Activated CD4-positive, alpha-beta T cell treated with anti-CD3 and anti-CD28 coated beads for 4 hours (primary cell): ENCODE results near the gene TUBA3E.
"Not testable (repeated sequence)": the region's sequence is repeated elsewhere in the genome, so short reads cannot be mapped to it uniquely, and the experiment has no call there.

Experiments
- DNase-seq, 2 donors: peaks; one replicate each; pipeline ENCODE4 v3.0.0-alpha.2; 2020

Gene TUBA3E

GRCh38 chr2:130160838-130161705 lies 37.2 kb downstream of the TUBA3E start:
- not testable (repeated sequence) for DNase-seq

- DNase-seq: no peak
Observed at GRCh38 chr2:130160131-130160530, 38.1 kb downstream of the TUBA3E start.

- not testable (repeated sequence) for DNase-seq
Observed at GRCh38 chr2:130159376-130159775, 38.9 kb downstream of the TUBA3E start.

GRCh38 chr2:130158631-130159030 lies 39.6 kb downstream of the TUBA3E start:
- DNase-seq: no peak

- not testable (repeated sequence) for DNase-seq
Observed at GRCh38 chr2:130157825-130158514, 40.3 kb downstream of the TUBA3E start.

- DNase-seq: not testable (repeated sequence)
Observed at GRCh38 chr2:130157354-130157753, 40.9 kb downstream of the TUBA3E start.

GRCh38 chr2:130156624-130157004 lies 41.6 kb downstream of the TUBA3E start:
- DNase-seq: no peak

- not testable (repeated sequence) for DNase-seq
Observed at GRCh38 chr2:130155956-130156623, 42.1 kb downstream of the TUBA3E start.

- no peak for DNase-seq
Observed at GRCh38 chr2:130154773-130155765, 43.2 kb downstream of the TUBA3E start.

- DNase-seq: not testable (repeated sequence)
Observed at GRCh38 chr2:130154423-130154770, 43.8 kb downstream of the TUBA3E start.

GRCh38 chr2:130153721-130154422 lies 44.4 kb downstream of the TUBA3E start:
- DNase-seq: not testable (repeated sequence)

GRCh38 chr2:130152816-130153595 lies 45.2 kb downstream of the TUBA3E start:
- DNase-seq: no peak

- DNase-seq: not testable (repeated sequence)
Observed at GRCh38 chr2:130152136-130152815, 46.0 kb downstream of the TUBA3E start.

GRCh38 chr2:130151145-130151512 lies 47.1 kb downstream of the TUBA3E start:
- not testable (repeated sequence) for DNase-seq

- no peak for DNase-seq
Observed at GRCh38 chr2:130150181-130151144, 47.8 kb downstream of the TUBA3E start.

GRCh38 chr2:130148515-130148914 lies 49.7 kb downstream of the TUBA3E start:
- not testable (repeated sequence) for DNase-seq

GRCh38 chr2:130145006-130145414 lies 53.2 kb downstream of the TUBA3E start, which contains the start of gene CCDC74B:
Gene CCDC74B, minus strand, starts transcription at chr2:130145112. Its CDS starts 116 bp downstream, at chr2:130144996.
- DNase-seq: peak; percentile 48 to 56

- DNase-seq: not testable (repeated sequence)
Observed at GRCh38 chr2:130143266-130144039, 54.8 kb downstream of the TUBA3E start.
